Measurements from ENCODE around the gene CCDC88A.
"Not testable (repeated sequence)": the region's sequence is repeated elsewhere in the genome, so short reads cannot be mapped to it uniquely, and the experiment has no call there.

The CCDC88A gene

DNA sequence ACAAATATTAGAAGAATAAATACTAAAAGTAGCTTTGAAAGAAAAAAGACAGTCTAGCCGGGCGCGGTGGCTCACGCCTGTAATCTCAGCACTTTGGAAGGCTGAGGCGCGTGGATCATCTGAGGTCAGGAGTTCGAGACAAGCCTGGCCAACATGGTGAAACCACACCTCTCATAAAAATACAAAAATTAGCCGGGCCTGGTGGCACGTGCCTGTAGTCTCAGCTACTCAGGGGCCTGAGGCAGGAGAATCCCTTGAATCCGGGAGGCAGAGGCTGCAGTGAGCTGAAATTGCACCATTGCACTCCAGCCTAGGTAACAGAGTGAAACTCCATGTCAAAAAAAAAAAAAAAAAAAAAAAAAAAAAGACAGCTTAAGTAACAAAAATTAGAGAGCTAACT lies 34.1 kb downstream of the CCDC88A start:
- DNase-seq (ENCODE audit: low read depth in 3 of 3): not testable (repeated sequence)

DNA sequence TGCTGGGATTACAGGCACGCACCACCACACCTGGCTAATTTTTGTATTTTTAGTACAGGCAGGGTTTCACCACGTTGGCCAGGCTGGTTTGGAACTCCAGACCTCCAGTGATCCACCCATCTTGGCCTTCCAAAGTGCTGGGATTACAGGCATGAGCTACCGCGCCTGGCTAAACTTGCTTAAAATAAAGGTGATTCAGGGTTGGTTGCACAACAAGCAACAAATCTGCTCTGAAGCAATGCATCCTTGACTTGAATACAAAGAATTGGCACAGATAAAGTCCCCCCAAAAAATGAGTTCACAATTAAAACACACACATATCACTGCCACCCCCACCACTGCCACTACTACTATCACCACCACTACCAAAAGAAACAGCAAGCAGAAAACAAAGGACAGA lies 34.9 kb downstream of the CCDC88A start:
- DNase-seq (ENCODE audit: low read depth in 3 of 3): no peak

DNA sequence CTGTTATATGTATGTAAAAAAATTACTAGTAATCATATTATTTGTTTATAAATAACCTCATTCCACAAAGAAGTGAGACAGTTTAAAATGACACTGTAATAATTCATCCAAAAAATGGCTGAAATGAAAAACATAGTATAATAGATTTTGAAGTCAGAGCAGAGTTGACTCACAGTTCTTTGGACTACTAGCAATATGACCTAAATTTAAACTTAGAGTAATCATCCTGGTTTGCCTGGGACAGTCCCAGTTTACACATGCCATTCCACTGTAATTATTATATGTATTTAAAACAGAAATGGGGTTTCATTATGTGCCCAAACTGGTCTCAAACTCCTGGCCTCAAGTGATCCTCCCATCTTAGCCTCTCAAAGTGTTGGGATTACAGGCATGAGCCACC lies 48.3 kb downstream of the CCDC88A start:
- DNase-seq (ENCODE audit: low read depth in 3 of 3): no peak

DNA sequence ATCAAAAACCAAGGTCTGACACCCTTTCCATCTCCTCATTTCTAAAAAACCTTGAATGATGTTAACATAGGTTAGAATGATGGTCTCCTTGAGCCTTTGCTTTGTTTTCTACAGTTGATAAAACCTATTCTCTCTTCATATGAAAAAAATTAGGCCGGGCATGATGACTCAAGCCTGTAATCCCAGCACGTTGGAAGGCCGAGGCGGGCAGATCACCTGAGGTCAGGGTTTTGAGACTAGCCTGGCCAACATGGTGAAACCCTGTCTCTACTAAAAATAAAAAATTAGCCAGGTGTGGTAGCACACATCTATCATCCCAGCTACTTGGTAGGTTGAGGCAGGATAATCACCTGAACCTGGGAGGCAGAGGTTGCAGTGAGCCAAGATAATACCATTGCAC lies 49.4 kb downstream of the CCDC88A start:
- no peak for DNase-seq (ENCODE audit: low read depth in 3 of 3)

DNA sequence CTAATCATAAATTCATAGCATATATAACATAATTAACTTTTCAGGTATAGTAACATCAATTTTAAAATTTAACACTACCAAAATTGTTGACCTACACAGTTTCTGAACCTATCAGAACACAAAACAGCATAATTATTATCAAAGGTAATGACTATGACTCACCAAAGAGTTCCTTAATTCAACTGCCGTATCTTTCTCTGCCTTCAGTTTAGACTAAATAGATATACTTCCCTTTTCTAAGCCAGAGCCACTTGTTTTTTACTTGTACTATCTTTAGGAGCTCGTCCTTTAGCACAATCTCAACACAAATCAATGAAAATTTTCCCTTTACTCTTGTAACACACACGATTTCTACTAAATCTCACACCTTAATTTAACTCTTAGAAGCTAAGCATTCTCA lies 54.4 kb downstream of the CCDC88A start:
- DNase-seq (ENCODE audit: low read depth in 3 of 3): no peak

DNA sequence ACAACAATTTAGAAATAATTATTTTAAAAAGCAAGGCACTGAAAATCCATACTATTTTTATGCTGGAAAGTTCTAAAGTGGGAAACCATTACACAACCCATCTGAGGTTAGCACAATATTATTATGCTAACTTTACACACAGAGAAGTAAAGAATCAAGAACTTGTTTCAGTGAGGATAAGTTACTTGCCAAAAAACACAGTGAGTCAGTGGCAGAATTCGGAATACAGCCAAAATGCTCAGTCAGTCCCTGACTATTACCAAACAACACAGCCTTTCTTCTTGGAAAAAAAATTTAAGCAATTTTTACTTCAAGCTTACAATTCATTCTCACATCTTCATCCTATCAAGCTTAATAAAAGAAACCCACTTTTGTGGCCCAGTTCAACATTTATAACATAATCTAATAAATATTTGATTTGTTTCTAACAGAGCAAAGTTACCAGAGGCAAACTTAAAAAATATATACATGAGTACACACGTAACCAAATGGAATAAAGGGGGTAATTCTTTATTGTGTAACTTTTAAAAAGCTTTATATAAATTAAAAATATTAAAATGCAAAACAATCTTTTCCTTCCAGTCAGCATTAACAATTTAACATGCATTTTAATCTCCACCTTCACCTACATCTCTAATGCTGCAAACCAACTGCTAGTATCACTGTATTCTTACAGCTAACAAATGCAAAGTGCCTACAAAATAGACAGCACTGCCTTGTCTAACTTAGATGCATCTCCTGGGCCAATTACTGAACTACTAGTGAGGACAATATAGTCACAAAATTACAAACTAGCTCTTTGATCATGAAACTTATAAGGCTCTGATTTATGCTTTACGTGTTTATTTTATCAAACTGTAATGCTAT lies 55.2 kb downstream of the CCDC88A start:
- DNase-seq (ENCODE audit: low read depth in 3 of 3): no peak

DNA sequence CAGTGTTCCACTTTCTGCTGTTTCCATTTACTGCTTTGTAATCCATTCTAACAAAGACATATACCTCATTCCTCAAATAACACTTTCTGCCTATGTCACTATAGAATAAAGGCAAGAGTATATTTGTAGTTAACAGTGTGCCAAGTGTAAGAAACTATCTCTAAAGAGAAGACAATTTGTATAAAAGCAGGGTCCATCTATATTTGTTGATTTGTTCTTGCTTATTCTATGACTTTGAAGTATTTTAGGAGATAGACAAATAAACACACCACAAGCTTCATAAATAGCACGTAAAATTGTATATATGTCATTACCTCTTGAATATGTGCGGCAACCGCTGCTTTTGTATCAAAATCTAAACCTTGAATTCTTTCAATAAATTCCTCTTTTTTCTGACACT lies 56.0 kb downstream of the CCDC88A start:
- DNase-seq (ENCODE audit: low read depth in 3 of 3): no peak

DNA sequence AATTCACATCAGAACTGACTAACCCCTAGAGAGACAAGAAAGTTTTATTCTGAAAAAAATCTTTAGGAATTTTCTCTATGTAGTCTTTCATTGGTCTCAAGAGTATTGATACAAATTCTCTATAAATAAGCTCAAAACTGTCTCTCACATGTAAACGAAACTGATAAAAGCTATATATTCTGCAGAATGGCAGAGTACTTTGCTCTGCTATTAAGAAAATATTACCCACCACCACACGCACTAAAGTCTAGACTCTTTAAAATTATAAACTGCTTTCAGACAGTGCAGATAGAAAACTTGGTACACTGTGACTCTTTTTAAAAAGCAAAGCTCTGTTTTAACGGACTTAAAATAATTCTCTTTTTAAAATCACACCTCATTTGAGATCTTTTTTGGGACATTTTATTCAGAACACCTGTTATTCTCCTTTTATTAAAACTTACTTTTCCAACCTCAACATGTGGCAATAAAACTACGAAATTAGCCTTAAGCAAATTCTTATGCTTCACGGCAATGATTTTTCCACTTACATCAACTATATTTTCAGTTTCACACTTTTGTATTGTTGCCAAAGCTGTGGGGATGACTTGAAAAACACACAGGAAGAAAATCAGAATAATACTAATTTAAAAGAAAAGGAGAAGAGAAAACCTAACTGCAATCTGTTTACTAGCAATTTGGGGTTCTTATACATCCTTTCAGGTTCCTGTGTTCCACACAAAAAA lies 58.0 kb downstream of the CCDC88A start:
- DNase-seq (ENCODE audit: low read depth in 3 of 3): no peak

DNA sequence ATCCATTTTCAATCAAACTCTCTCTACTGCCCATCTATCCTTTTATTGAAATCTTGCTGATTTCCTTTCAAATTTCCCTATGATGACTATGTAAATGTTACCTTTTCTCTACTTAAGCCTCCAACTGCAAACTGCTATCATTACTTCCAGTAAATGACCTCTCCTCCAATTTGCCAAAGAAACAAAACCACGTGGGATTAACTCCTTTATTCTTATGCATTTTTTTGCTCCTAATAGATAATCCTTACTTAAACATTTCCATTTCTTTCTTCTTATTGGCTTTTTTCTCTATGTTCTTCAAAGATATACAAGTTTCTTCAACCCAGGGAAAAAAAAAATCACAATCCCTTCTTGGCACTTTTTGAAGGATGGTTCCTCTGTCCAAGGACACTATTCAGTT lies 61.2 kb downstream of the CCDC88A start:
- DNase-seq (ENCODE audit: low read depth in 3 of 3): no peak

DNA sequence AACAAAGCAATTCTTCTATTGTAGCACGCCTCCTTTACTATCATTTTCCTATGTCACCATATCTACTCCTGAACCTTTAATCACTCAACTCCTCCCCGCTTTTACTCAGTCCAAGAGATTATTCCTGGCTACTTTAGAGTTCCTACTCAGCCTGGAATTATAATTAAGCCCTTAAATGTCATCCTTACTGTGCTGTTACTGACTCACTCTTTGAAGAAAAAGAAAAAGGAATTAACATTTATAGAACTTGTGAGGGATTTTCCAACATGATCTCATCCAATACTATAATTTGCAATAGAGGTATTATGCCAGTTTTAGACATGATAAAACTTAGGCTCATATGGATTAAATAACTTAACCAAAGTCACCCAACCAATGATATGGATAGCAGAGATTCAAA lies 61.7 kb downstream of the CCDC88A start:
- DNase-seq (ENCODE audit: low read depth in 3 of 3): no peak

DNA sequence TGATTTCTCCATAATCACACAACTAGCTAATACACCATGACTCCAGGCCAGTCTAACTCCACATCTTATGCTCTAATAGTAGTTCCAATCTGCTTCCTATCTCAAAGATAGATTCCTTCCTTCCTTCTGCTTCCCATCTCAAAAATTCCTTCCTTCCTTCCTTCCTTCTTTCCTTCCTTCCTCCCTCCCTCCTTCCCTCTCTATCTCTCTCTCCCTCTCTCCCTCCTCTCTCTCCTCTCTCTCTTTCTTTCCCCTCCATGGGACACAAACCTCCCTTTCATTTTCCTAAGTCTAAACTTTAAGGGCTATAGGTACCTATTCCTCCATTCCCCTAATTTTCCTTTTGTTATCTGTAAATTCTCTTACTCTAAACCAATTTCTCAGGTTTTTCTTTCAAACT lies 62.5 kb downstream of the CCDC88A start:
- no peak for DNase-seq (ENCODE audit: low read depth in 3 of 3)

DNA sequence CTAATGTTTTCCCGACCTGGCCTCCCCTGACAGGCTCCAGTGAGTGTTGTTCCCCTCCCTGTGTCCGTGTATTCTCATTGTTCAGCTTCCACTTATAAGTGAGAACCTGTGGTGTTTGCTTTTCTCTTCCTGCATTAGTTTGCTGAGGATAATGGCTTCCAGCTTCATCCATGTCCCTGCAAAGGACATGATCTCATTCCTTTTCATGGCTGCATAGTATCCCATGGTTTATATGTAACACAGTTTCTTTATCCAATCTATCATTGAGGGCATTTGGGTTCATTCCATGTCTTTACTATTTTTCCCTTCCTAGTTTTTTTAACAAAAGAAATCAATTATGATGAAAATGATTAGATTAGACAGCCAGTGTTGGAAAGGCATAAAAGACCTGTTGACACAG lies 63.5 kb downstream of the CCDC88A start:
- DNase-seq (ENCODE audit: low read depth in 3 of 3): not testable (repeated sequence)

DNA sequence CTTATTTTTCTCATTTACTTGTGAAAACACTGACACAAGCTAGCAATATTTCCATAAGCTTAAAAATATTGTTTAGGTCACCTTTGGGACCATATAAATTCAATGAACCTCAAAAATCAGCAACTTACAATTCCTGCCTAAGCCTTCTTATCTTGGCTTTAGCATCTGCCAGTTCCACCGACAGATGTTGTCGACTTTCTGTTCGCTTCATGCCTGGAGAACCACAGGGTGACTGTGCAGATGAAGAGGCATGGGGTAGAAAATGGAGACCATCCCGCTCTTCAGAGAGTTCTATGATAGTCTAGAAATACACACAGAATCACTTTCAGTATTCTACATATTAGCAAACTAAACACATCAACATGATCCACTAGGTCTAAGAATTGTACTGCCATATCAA lies 64.2 kb downstream of the CCDC88A start:
- no peak for DNase-seq (ENCODE audit: low read depth in 3 of 3)

DNA sequence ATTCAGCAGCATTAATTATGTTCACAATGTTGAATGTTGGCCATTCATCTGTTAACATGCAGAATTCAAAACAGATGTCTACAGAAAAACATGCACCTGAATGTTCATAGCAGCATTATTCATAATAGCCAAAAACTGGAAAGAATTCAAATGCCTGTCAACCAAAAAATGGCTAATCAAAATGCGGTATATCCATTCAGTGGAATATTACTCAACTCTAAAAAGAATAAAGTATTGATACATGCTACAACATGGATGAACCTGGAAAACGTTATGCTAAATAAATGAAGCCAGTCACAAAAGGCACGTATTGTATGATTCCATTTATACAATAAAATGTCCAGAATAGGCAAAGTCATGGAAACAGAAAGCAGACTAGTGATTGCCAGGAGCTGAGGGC lies 68.0 kb downstream of the CCDC88A start:
- DNase-seq (ENCODE audit: low read depth in 3 of 3): no peak

DNA sequence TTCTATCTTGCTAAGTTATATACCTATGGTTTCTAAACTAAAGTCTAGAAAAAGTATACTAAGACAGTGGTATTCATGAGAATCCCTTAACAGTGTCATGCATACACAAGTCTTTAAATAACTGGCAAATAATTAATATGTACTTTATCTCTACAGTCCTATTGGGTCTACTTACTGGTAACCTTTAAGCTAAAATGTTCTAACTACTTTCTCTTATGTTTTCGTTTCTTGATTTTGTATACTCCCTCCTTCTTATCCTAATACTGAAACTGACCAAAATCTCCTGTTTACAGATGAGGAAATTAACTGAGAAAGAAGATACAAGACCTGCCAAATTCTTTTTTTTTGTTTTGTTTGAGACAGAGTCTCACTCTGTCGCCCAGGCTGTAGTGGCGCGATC lies 74.6 kb downstream of the CCDC88A start:
- DNase-seq (ENCODE audit: low read depth in 3 of 3): no peak

DNA sequence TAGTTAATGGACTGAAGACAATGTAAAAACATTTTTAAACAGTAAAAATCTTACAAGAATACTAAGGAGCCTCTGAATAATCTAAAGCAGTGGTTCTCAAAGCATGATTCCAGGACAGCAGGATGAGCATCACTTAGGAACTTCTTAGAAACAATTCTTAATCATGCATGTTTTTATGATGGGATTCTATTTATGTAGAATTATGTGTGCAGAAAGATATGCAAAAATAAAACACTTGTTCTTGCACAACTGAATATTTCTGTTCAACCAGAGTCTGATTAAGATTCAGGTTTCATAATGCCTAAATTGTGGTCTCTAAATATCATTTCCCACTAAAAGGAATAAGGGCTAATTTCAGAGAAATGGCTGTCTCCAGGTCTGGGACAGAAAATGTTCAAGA lies 81.4 kb downstream of the CCDC88A start:
- DNase-seq (ENCODE audit: low read depth in 3 of 3): no peak

DNA sequence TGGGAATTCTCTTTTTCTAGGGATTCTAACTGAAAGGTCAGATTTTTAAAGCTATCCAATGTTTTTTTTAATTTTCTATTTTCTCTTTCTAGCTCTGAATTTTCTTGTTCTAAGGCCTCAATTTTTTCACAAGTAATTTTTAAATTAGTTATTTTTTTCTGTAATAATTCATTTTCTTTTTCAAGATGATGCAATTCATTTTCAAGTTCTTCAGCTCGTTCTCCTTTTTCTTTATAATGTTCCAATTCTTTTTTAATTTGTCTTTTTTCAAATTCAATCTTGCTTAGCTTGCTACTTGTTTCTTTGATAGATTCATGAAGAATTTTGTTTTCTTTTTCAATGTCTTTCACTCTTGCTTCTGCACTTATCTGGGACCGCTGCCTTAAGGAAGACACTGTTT lies 84.9 kb downstream of the CCDC88A start:
- DNase-seq (ENCODE audit: low read depth in 3 of 3): no peak

DNA sequence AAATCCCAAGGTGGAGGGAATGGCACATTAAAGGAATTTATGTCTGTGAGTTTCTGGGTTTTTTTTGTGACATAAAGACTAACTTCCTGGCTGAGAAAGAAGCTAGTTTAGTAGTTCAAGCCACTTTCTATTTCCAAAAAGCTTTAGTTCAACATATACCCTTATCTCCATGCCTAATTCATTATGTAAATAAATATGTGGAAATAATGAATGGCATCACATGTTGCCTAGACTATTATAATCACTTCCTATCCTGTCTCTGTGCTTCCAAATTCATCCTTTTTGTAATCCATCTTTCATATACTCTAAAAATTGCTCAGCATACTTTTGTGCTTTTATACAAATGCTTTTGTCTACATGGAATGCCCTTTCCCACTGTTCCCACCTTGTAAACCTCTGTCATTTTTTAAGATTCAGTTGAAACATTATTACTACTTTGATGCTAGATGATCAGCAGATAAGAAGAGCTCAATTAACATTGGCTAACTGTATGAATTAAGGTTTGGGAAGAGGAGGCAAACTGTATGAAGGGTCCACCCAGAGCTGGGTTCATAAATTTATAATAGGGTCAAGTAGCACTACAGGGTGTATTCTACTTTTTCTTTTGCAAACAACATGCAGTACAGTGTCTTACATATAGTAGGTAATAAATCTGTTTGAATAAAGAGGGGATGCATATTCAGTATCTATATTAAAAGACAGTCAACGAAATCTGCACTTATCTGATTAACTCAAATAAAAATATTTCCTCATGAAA lies 88.9 kb downstream of the CCDC88A start:
- no peak for DNase-seq (ENCODE audit: low read depth in 3 of 3)

DNA sequence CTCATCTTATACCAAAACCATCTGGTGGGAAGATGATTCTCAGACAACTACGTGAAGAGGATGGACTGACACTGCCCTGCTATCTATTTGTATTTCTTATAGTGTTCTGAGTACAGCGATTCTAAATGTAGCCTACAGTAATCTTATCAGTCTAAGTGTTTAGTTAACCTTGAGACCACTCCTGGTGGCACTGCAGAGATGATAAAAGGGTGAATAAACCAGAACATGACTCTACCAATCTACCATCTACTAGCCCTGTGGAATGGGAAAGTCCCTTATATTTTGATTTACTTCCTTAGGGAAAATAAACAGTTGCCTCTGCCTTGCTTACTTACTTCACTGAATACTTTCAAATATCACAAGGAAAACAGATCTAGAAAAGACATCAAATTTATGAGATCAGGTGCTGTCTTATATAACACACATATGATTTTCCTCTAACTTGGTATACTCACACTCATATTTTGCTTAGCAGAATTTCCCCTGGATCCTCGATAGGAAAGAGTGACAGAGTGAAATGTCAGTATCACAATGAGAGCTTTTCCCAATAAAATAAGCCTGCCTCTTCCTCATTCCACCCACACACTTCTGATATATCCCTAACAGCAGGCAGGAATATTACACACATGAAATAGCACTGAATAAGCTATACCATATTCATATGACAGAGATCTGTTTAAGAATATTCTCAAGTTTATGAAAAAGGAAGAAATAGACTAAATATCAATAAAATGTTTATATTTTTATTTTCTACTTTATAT lies 92.0 kb downstream of the CCDC88A start:
- DNase-seq (ENCODE audit: low read depth in 3 of 3): no peak

DNA sequence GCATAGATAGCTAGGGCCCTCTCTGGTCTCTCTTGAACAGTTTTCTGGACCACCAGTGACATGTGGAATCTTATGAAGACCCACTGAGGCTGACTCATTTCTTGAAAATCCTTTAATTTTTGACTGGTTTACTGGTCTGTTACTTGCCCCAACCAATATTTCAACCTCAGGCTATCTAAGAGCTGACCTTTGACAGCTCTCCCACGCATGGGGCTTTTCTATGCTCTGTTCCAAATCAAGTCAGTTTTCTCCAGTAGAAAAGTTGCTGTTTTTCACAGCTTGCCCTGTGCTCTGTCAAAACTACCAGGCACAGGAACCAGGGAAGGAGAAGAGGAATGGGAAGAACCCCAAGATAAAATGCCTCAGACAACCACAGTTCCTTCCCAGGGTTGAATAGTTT lies 104.7 kb downstream of the CCDC88A start:
- no peak for DNase-seq (ENCODE audit: low read depth in 3 of 3)

DNA sequence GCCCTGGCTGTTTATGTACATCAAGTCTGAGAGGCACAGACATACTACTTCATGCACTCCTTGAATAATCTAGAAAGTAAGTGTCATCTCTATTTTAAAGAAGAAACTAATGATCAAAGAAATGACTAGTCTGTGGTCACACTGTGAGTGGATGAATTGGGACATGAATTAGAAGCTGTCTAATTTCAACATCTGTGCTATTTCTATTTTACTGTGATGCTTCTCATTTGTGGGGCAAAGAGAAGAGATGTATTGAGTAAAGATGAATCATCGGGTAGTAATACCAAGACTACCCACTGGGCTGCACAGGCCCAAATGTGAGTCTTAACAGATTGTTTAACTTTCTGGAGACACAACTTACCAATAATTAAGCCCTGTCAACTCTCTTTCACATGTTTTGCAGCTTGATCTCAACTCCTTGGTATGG lies 108.2 kb downstream of the CCDC88A start:
- no peak for DNase-seq (ENCODE audit: low read depth in 3 of 3)

DNA sequence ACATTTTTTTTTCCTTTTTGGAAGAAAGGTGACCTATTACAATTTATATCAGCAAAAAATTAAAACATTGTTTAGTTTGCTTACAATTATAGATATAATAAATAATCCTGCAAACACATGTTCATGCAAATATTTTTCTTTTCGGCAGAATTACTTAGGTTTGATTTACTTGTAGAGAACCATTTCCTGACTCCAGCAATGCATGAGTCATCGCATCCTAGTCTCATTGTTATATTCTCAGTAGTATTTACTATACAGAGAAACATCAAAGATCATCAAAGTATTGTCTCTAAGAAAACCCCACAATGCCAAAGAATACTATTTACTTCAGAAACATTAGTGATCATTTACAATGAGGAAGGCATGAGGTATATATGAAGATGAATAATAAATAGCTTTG lies 110.2 kb downstream of the CCDC88A start:
- DNase-seq (ENCODE audit: low read depth in 3 of 3): no peak
